Astrocyte (in vitro differentiated cells and primary cell): ENCODE data around the gene GPR137B.

Experiments used
- EZH2 ChIP-seq: IDR thresholded peaks from 2 replicates; pipeline ENCODE4 v1.6.1; 2012; ENCODE audit warnings: mild to moderate bottlenecking, low read length, inconsistent platforms; ENCODE audit not compliant: insufficient read depth
- TF ChIP-seq, protein P1 (sequence below): IDR thresholded peaks from 2 replicates; pipeline ENCODE4 v1.5.1; 2011; ENCODE audit warnings: low read depth, mild to moderate bottlenecking, inconsistent platforms, low read length, moderate library complexity; ENCODE audit not compliant: insufficient read depth

DNA sequence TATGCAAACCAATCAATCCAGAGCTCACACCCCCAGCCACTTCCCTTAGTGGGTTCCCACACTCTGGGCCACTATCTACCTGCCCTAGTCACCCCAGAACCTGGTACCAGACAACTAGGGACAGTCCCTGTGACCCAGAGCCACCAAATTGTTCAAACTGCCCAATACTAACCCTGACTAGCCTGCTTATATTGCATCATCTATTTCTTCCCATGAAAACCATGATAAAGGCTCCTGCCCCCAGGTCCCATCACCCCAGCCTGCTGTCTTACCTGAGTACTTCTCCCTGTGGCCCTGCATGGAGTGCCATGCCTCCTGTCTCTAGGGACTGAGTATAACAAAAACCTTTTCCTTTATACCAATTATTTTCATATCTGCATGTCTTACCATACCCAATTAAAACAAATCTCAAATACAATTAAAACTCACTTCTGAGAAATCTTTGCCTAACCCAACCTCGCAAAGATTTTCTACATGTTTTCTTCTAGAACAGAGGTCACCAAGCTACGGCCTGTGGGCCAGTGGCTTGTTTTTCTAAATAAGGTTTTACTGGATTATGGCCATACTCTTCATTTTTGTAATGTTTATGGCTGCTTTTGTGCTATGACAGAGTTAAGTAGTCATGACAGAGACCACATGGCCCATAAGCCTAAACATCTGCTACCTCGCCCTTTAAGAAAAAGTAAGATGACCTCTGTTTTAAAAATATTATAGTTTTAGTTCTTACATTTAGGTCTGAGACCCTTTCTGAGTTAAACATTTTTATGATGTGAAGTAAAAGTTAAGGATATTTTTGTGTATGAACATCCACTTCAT lies 46.4 kb upstream of the GPR137B start:
- TF ChIP-seq, protein P1, sequence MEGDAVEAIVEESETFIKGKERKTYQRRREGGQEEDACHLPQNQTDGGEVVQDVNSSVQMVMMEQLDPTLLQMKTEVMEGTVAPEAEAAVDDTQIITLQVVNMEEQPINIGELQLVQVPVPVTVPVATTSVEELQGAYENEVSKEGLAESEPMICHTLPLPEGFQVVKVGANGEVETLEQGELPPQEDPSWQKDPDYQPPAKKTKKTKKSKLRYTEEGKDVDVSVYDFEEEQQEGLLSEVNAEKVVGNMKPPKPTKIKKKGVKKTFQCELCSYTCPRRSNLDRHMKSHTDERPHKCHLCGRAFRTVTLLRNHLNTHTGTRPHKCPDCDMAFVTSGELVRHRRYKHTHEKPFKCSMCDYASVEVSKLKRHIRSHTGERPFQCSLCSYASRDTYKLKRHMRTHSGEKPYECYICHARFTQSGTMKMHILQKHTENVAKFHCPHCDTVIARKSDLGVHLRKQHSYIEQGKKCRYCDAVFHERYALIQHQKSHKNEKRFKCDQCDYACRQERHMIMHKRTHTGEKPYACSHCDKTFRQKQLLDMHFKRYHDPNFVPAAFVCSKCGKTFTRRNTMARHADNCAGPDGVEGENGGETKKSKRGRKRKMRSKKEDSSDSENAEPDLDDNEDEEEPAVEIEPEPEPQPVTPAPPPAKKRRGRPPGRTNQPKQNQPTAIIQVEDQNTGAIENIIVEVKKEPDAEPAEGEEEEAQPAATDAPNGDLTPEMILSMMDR, result no peak
- TF ChIP-seq EZH2, result no peak
